ENCODE results near the gene ECT2.
"Not testable (repeated sequence)": the region's sequence is repeated elsewhere in the genome, so short reads cannot be mapped to it uniquely, and the experiment has no call there.

The ECT2 gene

DNA sequence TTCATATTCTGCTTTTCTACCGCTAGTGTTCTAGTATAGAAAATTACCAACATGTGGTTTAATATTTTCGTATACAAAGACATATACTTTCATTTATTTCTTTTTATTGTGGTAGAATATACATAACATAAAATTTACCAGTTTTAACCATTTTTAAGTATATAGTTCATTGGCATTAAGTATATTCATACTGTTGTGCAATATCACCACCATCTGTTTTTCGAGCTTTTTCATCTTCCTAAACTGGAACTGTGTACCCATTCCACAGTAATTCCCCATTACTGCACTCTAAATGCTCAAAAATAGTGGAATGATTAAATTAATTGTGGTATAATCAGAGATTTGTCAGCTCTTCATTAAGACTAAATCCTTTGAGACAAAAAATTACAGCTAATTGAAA lies 62.9 kb downstream of the ECT2 start:
- no peak for DNase-seq

DNA sequence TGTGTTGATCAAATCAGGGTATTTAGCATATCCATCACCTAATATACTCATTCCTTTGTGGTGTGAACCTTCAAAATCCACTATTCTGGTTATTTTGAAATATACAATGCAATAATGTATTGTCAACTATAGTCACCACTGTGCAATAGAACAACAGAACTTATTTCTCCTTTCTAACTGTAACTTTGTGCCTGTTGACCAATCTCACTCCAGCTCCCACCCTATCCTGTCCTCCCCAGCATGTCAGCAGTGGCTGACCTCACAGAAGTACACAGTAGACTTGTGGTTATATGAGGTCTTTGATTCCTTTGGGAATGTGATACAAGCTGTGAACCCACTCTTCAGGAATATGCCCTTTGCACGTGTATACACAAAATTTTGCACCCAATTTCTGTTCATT lies 64.2 kb downstream of the ECT2 start:
- no peak for DNase-seq

DNA sequence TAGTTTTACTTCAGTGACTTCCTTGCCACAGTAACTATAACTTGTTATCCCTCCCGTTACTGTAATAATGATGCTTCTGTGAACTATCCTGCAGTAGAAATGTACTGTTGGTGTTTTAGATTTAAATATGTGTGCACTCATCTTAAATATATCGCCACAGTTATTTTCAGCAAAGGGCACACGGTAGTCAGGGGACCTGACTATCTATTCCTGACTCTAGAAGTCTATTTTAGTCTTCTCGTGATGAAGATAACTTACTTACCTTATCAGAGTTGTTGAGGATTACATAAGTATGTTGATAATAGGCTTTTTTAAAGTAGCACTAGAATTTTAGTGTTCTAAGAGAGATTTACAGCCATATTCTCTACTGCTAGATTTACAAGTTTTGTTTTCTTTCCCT lies 65.3 kb downstream of the ECT2 start:
- DNase-seq = no peak

DNA sequence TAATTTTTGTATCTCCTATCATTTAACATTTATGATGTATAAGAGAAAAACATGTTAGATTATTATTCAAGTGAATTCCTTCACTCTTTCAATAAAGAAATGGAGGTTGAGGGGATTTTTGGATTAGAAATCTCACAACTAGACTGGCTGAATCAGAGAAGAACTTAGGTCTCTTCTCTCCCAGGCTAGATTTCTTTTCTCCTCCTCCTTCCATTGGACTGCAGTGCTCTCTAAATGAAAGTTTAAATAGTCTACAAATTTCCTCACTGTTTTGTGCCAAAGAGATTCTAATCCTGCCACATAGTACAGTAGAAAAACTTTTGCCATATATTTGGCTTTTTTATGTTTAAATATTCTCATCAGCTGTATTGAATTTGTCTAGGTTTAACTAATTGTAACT lies 65.8 kb downstream of the ECT2 start:
- DNase-seq = no peak

DNA sequence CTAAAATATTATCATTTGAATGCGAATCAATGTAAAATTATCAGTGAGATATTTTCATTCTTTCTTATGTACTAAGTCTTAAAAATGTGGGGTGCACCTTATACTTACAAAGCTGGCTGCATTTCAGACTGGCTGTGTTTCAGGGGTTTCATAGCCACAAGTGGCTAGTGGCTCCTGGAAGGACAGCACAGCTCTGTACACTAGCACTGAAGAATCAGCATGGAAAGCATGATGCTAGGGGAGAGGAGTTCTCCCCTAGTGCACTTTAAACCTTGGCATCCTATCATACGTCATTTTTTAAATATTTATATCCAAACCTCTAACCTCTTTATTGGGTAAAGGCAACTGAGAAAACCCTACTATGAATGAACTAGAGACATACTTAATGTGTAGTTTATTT lies 66.4 kb downstream of the ECT2 start:
- DNase-seq = no peak

DNA sequence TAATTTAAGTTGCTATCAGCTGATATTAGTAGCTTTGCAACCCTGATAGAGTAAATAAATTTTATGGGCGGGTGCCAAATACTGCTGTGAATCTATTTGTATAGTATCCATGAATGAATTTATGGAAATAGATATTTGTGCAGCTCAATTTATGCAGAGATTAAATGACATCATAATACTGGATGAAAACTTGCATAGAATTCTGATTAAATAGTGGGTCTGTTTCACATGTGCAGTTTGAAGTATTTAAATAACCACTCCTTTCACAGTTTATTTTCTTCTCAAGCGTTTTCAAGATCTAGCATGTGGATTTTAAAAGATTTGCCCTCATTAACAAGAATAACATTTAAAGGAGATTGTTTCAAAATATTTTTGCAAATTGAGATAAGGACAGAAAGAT lies 70.0 kb downstream of the ECT2 start:
- no peak for DNase-seq

DNA sequence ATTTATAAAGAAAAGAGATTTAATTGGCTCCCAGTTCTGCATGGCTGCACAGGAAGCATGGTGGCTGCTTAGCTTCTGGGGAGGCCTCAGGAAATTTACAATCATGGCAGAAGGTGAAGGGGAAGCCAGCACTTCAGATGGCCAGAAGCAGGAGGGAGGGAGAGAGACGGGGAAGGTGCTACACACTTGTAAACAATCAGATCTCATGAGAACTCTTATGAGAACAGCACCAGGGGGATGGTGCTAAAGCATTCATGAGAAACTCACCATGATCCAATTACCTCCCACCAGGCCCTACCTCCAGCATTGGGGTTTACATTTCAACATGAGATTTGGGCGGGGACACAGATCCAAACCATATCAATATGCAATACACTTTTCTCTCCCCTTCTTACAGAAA lies 73.7 kb downstream of the ECT2 start:
- DNase-seq = no peak

DNA sequence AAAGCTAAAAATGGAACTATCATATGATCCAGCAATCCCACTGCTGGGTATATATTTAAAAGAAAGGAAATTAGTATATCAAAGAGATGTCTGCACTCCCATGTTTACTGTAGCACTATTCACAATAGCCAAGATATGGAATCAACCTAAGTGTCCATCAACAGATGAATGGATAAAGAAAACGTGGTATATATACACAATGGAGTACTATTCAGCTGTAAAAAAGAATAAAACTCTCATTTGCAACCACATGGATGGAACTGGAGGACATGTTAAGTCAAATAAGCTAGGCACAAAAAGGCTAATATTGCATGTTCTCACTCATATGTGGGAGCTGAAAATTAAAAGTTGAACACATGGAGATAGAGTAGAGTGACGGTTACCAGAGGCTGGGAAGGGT lies 76.7 kb downstream of the ECT2 start:
- not testable (repeated sequence) for DNase-seq

DNA sequence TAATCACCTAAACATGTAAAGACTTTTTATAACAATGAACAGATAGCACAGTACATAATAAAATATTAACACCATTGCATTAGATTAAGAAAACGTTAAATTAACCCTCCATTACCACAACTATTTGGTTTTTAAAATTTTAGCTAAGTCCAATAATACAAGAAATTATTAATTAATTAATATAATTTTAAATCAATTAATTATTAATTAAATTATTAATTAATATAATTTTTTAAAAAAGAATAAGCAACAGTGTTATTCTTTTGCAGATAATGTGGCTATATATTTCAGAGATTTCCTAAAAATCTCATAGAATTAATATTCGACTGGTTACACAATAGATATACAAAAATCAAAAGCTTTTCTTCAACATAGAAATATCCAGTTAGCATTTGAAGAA lies 82.5 kb downstream of the ECT2 start:
- DNase-seq = no peak

DNA sequence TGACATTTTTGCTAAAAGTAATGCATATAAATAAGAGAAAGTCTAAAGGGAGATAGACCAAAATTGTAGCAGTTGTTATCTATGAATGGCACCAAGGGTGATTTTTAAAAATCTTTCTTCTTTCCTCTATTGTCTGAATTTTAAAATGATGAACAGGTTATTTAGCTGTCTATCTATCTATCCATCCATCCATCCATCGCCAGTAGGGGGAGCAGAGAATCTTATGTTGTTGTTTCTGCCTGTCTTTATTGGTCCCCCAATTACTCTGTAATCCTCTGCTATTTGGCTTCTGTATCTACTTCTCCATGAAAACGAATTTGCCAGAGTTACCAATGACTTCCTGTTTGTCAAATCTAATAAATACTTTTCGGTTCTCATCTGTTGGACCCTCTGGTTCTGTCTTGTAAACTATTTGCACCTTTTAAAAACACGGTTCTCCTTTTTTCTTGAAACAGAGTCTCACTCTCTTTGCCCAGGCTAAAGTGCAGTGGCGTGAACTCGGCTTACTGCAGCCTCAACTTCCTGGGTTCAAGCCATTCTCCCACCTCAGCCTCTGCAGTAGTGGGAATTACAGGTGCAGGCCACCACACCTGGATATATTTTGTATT lies 86.0 kb downstream of the ECT2 start:
- DNase-seq = no peak

DNA sequence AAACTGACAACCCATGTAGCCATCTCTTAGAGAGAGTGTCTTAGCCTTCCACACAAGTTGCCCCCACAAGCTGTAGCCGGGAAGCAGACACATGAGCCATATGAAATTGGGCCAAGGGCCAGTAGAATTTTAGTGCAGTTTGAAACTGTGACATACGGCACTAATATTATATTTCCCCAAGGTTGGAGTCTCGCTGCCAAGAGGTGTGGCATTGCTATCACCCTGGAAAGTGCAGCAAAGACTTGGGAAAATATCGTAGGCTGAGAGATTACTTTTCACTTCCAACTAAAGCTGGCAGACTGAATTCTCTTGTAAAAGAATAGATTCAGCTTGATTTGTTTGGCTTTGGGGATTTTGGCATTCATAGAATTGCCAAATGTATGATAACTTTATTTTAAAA lies 89.2 kb downstream of the ECT2 start:
- DNase-seq = no peak

DNA sequence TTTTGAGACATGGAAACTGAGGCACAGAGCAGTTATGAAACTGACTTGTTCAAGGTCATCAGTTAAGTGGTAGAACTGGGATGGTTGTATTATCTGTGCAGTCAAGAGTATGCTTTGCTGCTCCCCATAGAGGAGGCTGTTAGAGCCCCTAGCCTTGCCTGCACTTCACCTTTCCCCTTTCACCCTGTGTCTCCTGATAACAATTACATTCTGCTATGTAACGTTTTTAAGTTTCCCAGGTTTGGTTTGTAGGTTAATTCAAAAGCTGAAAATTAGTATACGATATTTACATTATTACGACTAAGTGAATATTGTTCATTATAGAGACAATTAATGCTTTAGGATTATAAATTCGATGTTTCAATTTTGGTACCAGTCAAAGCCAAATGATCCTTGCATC lies 89.9 kb downstream of the ECT2 start:
- DNase-seq = no peak

DNA sequence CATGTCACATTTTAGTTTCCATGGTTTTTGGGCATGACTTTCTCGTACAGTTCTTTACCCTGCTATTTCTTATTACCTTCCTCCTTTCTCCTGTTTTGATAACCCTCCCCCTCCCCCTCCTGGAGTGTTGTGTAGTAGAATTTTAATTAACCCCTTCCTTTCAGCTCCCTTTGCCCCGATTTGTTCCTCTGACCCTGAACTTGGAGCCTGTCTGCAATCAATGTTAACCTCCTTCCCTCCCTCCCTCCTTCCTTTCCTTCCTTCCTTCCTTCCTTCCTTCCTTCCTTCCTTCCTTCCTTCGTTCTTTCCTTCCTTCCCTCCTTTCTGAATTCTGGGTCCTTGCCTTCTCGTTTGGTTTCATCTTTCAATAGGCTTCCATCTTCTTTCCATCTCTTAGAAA lies 90.4 kb downstream of the ECT2 start:
- DNase-seq = no peak

DNA sequence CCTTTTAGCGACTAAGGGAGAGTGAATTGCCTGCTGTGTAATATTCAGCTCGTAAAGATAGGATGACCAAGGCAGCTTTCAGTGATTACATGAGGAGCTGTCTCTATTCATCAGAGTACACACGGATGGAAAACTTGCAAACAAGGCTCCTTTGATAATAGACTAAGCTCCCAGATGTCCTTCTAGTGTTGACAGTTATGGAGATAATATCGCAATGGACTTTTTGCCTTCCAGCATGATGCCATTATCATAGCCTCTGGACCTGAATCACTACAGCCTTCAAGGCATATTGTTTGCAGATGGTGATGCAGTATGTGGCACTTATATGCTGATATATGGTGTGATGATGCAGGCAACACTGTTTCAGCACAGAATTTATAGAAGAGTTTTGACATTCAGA lies 93.9 kb downstream of the ECT2 start:
- DNase-seq = no peak

DNA sequence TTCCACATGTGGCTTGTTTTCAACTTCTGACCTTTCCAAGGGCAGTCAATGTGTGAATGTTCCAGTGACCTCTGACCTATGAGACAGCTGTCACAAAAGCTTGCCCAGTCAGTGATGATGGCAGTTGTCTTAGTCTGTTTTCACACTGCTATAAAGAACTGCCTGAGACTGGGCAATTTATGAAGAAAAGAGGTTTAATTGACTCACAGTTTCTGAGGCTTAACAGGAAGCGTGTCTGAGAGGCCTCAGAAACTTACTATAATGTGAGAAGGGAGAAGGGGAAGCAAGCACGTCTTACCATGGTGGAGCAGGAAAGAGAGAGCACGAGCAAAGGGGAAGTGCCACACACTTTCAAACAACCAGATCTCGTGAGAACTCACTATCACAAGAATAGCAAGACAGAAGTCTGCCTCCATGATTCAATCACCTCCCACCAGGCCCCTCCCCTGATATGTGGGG lies 95.6 kb downstream of the ECT2 start:
- no peak for DNase-seq

DNA sequence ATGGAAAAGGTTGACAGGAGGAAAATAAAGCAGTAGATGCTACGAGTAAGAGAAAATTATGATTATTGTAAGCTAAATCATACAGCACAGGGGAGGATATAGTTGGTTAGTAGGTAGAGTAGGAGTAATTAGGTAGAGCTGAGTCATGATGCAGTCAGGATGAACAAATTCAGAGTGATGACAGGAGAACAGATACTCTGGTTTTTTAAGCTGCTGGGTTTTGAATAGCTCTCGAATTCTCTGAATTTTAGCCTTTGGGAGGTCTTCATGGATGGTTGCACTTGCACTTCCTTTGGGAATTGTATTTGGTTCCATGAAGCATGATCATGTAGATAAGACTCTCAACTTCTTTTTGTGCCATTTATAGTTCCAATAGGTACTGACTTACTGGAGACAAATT lies 96.2 kb downstream of the ECT2 start:
- DNase-seq = no peak

DNA sequence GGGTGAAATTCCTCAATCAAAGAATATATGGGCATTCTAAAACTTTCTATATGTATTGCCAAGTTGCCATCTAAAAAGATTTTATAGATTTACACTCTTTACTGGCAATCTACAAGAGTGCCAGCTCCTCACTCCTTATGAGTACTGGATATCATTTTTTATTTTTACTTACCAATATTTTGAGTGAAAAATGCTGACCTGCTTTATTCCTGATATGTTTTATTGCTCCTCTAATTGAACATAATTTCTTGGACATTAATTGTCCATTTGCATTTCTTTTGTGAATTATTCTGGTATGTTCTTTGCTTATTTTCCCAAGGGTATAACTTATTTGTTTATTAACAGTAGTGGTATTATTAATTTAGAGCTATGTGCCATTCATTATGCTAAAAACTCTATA lies 96.8 kb downstream of the ECT2 start:
- DNase-seq = no peak

DNA sequence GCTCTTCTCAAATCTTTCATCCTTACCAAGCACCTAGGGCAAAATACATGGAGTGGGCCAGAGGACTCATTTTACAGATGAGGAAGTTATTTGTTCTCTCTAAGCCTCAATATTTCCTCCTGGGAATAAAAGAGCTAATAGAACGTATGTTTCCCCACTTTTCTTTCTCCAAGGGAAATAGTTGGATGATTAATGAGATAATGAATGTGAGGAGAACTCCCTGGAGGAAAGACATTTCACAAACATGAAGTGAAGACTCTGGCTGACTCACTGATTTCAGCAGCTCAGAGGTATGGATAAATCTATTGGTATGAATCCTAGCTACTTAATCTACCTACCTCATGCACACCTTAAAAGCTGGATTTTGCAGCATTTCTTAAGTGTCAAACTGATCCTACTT lies 98.4 kb downstream of the ECT2 start:
- no peak for DNase-seq

DNA sequence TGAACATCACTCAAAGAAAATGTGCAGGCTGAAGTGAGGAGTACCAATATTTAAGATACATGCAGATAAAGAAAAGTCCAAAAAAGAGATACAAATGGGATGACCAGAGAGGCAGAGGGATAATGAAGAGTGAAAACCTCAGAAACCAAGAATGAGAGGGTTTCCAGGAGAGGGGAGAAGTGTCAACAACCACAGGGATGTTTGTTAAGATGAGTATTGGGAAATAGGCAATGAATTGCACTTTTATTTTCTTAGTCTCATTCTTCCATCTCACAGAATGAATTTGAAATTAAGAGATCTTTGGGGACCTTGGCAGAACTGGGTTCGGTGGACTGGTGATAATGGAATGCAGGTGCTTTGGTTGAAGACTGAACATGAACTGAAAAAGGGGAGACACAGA lies 102.5 kb downstream of the ECT2 start:
- no peak for DNase-seq

DNA sequence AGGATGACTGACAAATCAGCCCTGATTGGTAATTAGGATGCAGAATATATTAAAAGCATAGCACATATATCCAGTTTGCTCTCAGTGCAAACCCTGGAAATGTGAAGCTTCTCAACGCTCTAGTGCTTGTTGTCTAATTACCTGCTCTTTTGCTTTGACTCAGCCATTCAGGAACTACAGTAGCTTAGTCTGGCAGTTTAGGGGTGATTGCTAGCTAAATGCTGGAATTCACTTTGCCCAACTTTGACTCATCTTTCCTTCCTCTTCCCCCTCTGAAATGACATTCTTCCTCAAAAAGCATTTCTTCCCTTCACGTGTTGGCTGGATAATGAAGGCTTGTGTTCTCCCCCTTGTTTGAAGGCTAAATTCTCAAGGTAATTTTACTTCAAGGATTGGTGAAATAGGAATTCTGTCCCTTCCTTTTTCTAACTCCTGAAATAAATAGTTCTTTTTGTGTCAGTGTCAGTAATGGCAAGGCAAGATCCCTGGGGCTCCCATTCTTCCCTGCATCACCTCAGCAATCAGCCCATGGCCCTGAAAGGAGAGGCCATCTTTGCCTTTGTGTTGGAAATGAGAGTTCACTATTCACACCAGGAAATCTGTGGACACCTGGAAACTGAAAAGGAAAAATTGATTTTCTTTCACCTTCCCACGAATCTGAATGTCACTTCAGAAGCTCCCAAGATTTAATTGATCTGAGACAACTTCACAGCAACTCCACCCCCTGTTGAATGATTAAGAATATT lies 103.6 kb downstream of the ECT2 start:
- DNase-seq = no peak

DNA sequence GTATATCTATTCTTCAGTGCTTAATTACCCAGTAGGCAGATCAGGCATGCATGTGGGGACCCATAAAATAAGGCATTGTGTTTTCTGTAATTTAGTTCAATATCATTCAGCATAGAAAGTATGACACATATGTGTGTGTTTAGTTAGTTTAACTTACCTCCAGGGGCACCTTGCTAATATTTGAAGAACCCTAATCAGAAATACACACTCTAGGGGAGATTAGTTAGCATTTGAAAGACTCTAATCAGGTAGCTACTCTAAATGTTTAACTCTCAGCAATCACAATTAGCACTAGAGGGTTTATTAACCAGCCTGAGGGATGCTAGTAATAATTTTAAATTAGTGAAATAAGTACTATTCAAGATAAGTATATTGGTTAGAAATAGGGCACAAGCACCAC lies 104.5 kb downstream of the ECT2 start:
- DNase-seq = no peak

DNA sequence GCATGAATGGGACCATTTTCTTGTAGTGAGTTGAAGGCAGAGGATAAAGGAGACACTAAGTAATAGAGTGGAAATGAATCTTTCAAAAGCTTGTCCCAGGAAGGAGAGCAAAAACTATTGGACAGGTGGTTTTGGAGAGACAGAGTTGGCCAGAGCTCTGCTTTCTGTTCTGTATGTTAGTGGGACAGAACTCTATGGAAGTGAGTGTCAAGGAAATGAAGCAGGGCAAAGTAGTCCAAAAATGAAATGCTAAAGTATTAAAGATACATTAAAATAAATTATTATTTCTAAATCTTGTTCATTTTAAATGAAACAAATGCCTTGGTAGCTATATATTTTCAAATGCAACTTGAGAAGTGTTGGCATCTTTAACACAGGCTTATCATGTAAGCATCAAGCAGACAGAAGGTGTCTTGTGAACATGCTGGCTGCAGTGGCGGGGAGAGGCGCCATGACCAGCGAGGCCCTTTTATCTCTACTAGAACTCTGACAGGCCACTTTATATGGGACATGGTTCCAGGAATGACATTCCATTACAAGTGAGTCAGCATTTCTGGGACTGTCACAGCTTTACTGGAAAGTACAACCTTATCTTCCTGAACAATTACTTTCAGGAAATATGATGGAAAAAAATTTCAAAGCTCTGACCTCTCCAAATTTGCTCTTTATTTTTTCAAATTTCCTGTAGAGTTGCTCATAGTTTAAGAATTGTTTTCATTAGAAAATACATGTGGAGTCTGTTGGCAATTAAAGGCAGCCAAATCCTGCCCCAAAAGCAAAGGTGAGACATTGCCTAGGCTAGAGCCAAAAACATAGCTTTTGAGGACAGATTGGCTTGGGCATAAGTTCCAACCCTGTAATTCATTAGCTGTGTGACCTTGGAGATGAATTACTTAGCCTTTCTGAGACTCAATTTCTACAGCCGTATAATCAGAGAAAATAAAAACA lies 106.5 kb downstream of the ECT2 start:
- DNase-seq = no peak

DNA sequence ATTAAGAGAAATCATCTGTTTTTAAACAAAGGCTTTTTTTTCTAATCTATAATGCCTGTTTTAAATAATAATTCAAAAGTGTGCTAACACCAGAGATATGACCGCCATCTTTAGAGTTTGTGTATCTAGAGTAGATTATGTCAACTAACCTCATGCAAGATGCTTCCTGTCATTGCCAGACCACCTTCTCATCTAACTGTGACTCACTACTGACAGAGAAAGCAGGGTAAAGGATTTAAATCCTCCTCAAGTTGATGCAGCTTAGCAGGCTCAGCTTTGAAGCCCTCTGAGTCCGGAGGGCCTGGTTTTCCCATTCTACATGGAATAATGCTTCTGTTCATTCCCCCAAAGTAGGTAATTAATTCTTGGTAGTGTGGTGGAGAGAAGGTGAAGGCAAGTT lies 108.5 kb downstream of the ECT2 start:
- no peak for DNase-seq
